ENCODE data around the gene DHRSX. TPM values are rescaled to one million over a fixed set of nuclear protein-coding genes. Genes with fewer than 3 reads are reported as not detected.

The DHRSX gene
- total RNA-seq, 4 donors from 2014 or later, result 8.2 to 35.7 (median 16.1) TPM

- no peak for DNase-seq (ENCODE audit: low spot score in 2 of 2)
- Histone ChIP-seq H3K9me3 (no peaks in the 10 kb centered on the region), H3K27me3 (no peaks in the 10 kb centered on the region), H3K4me3 (no peak overlapping the region), H3K36me3 (peaks cover 3% of the 10 kb centered on the region), H3K27ac (no peak overlapping the region), H3K4me1 (no peaks in the 10 kb centered on the region)
- WGBS, result 64% methylated on average over 24 of the region's 25 CpGs
- TF ChIP-seq CTCF (IDR thresholded peaks at IDR 0.05) (no peak), POLR2AphosphoS5 (IDR thresholded peaks at IDR 0.05) (no peak), EP300 (IDR thresholded peaks at IDR 0.05) (no peak), POLR2A (IDR thresholded peaks at IDR 0.05) (no peak)
Observed at GRCh38 chrX:2451501-2452316, 49.1 kb downstream of the DHRSX start.

- WGBS, result 82% methylated on average over 5 of the region's 5 CpGs
- no peaks in the 10 kb centered on the region for H3K9me3 ChIP-seq
Observed at GRCh38 chrX:2450681-2451080, 50.1 kb downstream of the DHRSX start.

GRCh38 chrX:2449135-2449886, 51.5 kb downstream of the DHRSX start:
- no peak overlapping the region for H3K27ac ChIP-seq
- H3K4me1 ChIP-seq, result no peaks in the 10 kb centered on the region
- WGBS, result 94% methylated on average over 13 of the region's 13 CpGs
- H3K27me3 ChIP-seq, result no peaks in the 10 kb centered on the region
- TF ChIP-seq CTCF (IDR thresholded peaks at IDR 0.05) (no peak), EP300 (IDR thresholded peaks at IDR 0.05) (no peak), POLR2AphosphoS5 (IDR thresholded peaks at IDR 0.05) (no peak)
- no peak for DNase-seq (ENCODE audit: low spot score in 2 of 2)
- H3K36me3 ChIP-seq, result peaks cover 3% of the 10 kb centered on the region
- H3K9me3 ChIP-seq, result no peaks in the 10 kb centered on the region
- H3K4me3 ChIP-seq, result no peak overlapping the region

More at GRCh38 chrX:2450681-2451080, 50.1 kb downstream of the DHRSX start:
- Histone ChIP-seq H3K27ac (no peak overlapping the region), H3K36me3 (peaks cover 3% of the 10 kb centered on the region), H3K4me1 (no peaks in the 10 kb centered on the region), H3K27me3 (no peaks in the 10 kb centered on the region), H3K4me3 (no peak overlapping the region)
- no peak for DNase-seq (ENCODE audit: low spot score in 2 of 2)
- TF ChIP-seq CTCF (IDR thresholded peaks at IDR 0.05), result no peak
- TF ChIP-seq POLR2A (IDR thresholded peaks at IDR 0.05), result no peak
- TF ChIP-seq POLR2AphosphoS5 (IDR thresholded peaks at IDR 0.05), result no peak
- TF ChIP-seq EP300 (IDR thresholded peaks at IDR 0.05), result no peak

GRCh38 chrX:2447484-2447883, 53.3 kb downstream of the DHRSX start:
- WGBS, result 87% methylated on average over 2 of the region's 2 CpGs

More at GRCh38 chrX:2447484-2447883, 53.3 kb downstream of the DHRSX start:
- H3K27me3 ChIP-seq, result no peaks in the 10 kb centered on the region
- no peaks in the 10 kb centered on the region for H3K4me1 ChIP-seq
- H3K9me3 ChIP-seq, result no peaks in the 10 kb centered on the region
- H3K36me3 ChIP-seq, result peaks cover 3% of the 10 kb centered on the region
- H3K27ac ChIP-seq, result no peak overlapping the region
- TF ChIP-seq POLR2AphosphoS5 (IDR thresholded peaks at IDR 0.05) (no peak), CTCF (IDR thresholded peaks at IDR 0.05) (no peak), EP300 (IDR thresholded peaks at IDR 0.05) (no peak), POLR2A (IDR thresholded peaks at IDR 0.05) (no peak)
- DNase-seq (ENCODE audit: low spot score in 2 of 2), result no peak
- H3K4me3 ChIP-seq, result no peak overlapping the region
